K562 (cell line): Measurements from ENCODE around the gene PPP2R5A. TPM values are rescaled to one million over a fixed set of nuclear protein-coding genes. Genes with fewer than 3 reads are reported as not detected.

Source experiments
- CEBPB ChIP-seq: fragments of 450-650 bp; IDR thresholded peaks from 2 replicates; pipeline ENCODE4 v1.6.1; 2016; ENCODE audit warnings: missing genetic modification characterization, missing compliant biosample characterization
- DDX20 ChIP-seq: fragments of 450-650 bp; IDR thresholded peaks from 2 replicates; pipeline ENCODE4 v1.6.1; 2016; ENCODE audit warnings: missing genetic modification characterization, low read depth, mild to moderate bottlenecking, missing compliant biosample characterization, moderate library complexity
- GTF2A2 ChIP-seq: IDR thresholded peaks from 2 replicates; pipeline ENCODE4 v1.6.1; 2016; ENCODE audit warnings: mild to moderate bottlenecking, missing genetic modification characterization, missing compliant biosample characterization
- MAFK ChIP-seq: IDR thresholded peaks from 2 replicates; pipeline ENCODE4 v1.6.1; 2011; ENCODE audit warnings: low read length, improper control_type of control experiment
- PCBP1 ChIP-seq: fragments of 200-400 bp; formaldehyde crosslinking; IDR thresholded peaks from 2 replicates; pipeline ENCODE4 v1.6.1; 2018; ENCODE audit warnings: mild to moderate bottlenecking, low read depth, low read length; ENCODE audit not compliant: poor library complexity, severe bottlenecking
- POLR2AphosphoS2 ChIP-seq: IDR thresholded peaks from 2 replicates; pipeline ENCODE4 v1.6.1; 2012; ENCODE audit warnings: low read length, improper control_type of control experiment
- TBL1XR1 ChIP-seq, 2 experiments: IDR thresholded peaks; 2 replicates each; pipeline ENCODE4 v1.6.1; 2012; ENCODE audit warnings: improper control_type of control experiment in 2 of 2, low read length in 2 of 2, mild to moderate bottlenecking in 1 of 2
- TBP ChIP-seq: optimal IDR thresholded peaks from 2 replicates; pipeline ENCODE3; 2011; ENCODE audit warnings: low read depth, low read length, improper control_type of control experiment
- ZFP36 ChIP-seq: fragments of 150-350 bp; IDR thresholded peaks from 2 replicates; pipeline ENCODE4 v1.6.1; 2018; ENCODE audit warnings: low read length, low read depth; ENCODE audit not compliant: partially characterized antibody
- ZKSCAN8 ChIP-seq: fragments of 200-800 bp; sonication (Bioruptor generic); IDR thresholded peaks from 2 replicates; pipeline ENCODE4 v1.6.1; 2016; ENCODE audit warnings: missing genetic modification characterization, missing compliant biosample characterization
- ZNF124 ChIP-seq: sonication (generic); formaldehyde crosslinking; IDR thresholded peaks from 2 replicates; pipeline ENCODE4 v1.8.1; 2022; ENCODE audit warnings: missing genetic modification reagents
- ZNF175 ChIP-seq: fragments of 200-800 bp; sonication (Bioruptor generic); IDR thresholded peaks from 2 replicates; pipeline ENCODE4 v1.6.1; 2016; ENCODE audit warnings: low read depth, mild to moderate bottlenecking, missing genetic modification characterization, missing compliant biosample characterization
- ZNF239 ChIP-seq: fragments of 250-450 bp; sonication (Bioruptor Pico); IDR thresholded peaks from 2 replicates; pipeline ENCODE4 v1.4.0; 2020; ENCODE audit warnings: mild to moderate bottlenecking
- ZNF431 ChIP-seq: sonication (generic); formaldehyde crosslinking; IDR thresholded peaks from 2 replicates; pipeline ENCODE4 v1.8.0; 2022; ENCODE audit warnings: mild to moderate bottlenecking, missing genetic modification reagents
- polyA plus RNA-seq, 8 experiments: library from polyadenylated mRNA; depleted of rRNA in 4 of 8; stranded (reverse) in 5 of 8; unstranded in 3 of 8; fragments of >200 nt; fragmentation: Nextera tagmentation in 2 of 8; fragmentation: Illumina TruSeq in 1 of 8; extraction: Ambion mirVana in 2 of 8; extraction: Trizol in 1 of 8; gene quantifications; 2 replicates each; pipeline versions ENCODE4 v1.2.1 to v1.2.3, GENCODE V29; 2011 to 2014; ENCODE audit warnings: inconsistent platforms in 1 of 8, missing spikeins in 1 of 8
- total RNA-seq, 7 experiments: library from RNA; depleted of rRNA in 6 of 7; stranded (reverse); fragments of >200 nt in 6 of 7; fragmentation: Illumina TruSeq in 2 of 7; extraction: Trizol in 2 of 7; gene quantifications; 2 replicates each; pipeline versions ENCODE4 v1.2.1 to v1.2.3, GENCODE V29; 2011 to 2021; ENCODE audit warnings: low replicate concordance in 1 of 7
- TF ChIP-seq, protein P1 (sequence below): fragments of 450-650 bp; IDR thresholded peaks from 2 replicates; pipeline ENCODE4 v1.6.1; 2016; ENCODE audit warnings: missing biosample characterization, missing genetic modification characterization
- TF ChIP-seq, protein P2 (sequence below): fragments of 250-450 bp; sonication (Bioruptor Pico); IDR thresholded peaks from 2 replicates; pipeline ENCODE4 v1.5.0; 2020; ENCODE audit warnings: mild to moderate bottlenecking
- TF ChIP-seq, protein P3 (sequence below), 2 experiments: fragments of 250-450 bp in 1 of 2; fragments of 450-650 bp in 1 of 2; sonication (Bioruptor Pico) in 1 of 2; IDR thresholded peaks; 2 replicates each; pipeline versions ENCODE4 v1.6.1 to v1.8.0; 2016 to 2021; ENCODE audit warnings: mild to moderate bottlenecking in 2 of 2, moderate library complexity in 2 of 2, missing compliant biosample characterization in 1 of 2, missing genetic modification characterization in 1 of 2
- TF ChIP-seq, protein P4 (sequence below): fragments of 450-650 bp; conservative IDR thresholded peaks from 2 replicates; pipeline ENCODE4 v1.6.1; 2016; ENCODE audit warnings: missing genetic modification characterization, low read depth, mild to moderate bottlenecking, missing compliant biosample characterization, moderate library complexity

The PPP2R5A gene
- total and polyA plus RNA-seq, 9 of the 15 experiments (the other 6 are each of a cell fraction or from before 2014, with no cell fraction given) = 26.9 to 106 (median 64.3) TPM

DNA sequence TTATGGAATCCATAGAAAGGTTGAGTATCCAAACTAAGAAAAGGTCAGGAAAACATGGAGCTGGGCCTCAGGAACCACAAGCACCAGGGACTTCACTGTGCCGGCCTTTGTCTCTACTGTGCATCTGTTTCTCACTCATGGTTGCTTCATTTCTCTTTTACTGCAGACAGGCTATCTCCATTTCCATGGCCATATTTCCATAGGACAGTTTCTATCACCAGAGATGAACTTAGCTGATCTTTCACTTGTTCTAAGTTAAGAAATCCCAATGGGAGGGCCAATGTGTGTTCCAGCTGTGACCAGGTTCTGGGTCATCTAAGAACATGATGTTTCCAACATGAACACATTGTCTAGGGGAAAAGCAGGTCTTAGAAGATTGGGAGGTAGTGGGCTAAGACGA lies 43.7 kb upstream of the PPP2R5A start (continued):
- TF ChIP-seq, protein P1, sequence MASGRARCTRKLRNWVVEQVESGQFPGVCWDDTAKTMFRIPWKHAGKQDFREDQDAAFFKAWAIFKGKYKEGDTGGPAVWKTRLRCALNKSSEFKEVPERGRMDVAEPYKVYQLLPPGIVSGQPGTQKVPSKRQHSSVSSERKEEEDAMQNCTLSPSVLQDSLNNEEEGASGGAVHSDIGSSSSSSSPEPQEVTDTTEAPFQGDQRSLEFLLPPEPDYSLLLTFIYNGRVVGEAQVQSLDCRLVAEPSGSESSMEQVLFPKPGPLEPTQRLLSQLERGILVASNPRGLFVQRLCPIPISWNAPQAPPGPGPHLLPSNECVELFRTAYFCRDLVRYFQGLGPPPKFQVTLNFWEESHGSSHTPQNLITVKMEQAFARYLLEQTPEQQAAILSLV (tag) = peak; percentile 39; the same call in 1 of the 2 replicates
- TF ChIP-seq POLR2AphosphoS2 (no peak), ZNF431 (CRISPR knock-in tag) (0 out of 2 replicates have a peak, but pooled peaks have one; percentile 29), ZNF239 (CRISPR knock-in tag) (no peak), CEBPB (peak; percentile 70), DDX20 (peak; percentile 38; the same call in 1 of the 2 replicates), ZNF124 (no peak), GTF2A2 (tag) (peak; percentile 51; the same call in 1 of the 2 replicates), MAFK (0 out of 2 replicates have a peak, but pooled peaks have one; percentile 13), ZNF175 (CRISPR knock-in tag) (peak; percentile 2; the same call in 1 of the 2 replicates), TBP (no peak), PCBP1 (no peak), TBL1XR1 (IDR thresholded peaks at IDR 0.05; ENCODE audit: low read length in 2 of 2) (no peak), ZKSCAN8 (CRISPR knock-in tag) (peak; percentile 1; the same call in 1 of the 2 replicates), ZFP36 (no peak)
- TF ChIP-seq, protein P2, sequence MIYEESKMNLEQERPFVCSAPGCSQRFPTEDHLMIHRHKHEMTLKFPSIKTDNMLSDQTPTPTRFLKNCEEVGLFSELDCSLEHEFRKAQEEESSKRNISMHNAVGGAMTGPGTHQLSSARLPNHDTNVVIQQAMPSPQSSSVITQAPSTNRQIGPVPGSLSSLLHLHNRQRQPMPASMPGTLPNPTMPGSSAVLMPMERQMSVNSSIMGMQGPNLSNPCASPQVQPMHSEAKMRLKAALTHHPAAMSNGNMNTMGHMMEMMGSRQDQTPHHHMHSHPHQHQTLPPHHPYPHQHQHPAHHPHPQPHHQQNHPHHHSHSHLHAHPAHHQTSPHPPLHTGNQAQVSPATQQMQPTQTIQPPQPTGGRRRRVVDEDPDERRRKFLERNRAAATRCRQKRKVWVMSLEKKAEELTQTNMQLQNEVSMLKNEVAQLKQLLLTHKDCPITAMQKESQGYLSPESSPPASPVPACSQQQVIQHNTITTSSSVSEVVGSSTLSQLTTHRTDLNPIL = no peak
- TF ChIP-seq, protein P3, sequence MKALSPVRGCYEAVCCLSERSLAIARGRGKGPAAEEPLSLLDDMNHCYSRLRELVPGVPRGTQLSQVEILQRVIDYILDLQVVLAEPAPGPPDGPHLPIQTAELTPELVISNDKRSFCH (CRISPR knock-in tag; IDR thresholded peaks at IDR 0.05) = no peak
- TF ChIP-seq, protein P3 (tag; IDR thresholded peaks at IDR 0.05) = 0 out of 2 replicates have a peak, but pooled peaks have one; percentile 48
- TF ChIP-seq, protein P4, sequence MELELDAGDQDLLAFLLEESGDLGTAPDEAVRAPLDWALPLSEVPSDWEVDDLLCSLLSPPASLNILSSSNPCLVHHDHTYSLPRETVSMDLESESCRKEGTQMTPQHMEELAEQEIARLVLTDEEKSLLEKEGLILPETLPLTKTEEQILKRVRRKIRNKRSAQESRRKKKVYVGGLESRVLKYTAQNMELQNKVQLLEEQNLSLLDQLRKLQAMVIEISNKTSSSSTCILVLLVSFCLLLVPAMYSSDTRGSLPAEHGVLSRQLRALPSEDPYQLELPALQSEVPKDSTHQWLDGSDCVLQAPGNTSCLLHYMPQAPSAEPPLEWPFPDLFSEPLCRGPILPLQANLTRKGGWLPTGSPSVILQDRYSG (tag) = 0 out of 2 replicates have a peak, but pooled peaks have one; percentile 21
